ENCODE measurements around the gene HBS1L. TPM values are rescaled to one million over a fixed set of nuclear protein-coding genes. Genes with fewer than 3 reads are reported as not detected.

The HBS1L gene
- total and polyA plus RNA-seq, 10 of the 15 experiments (the other 5 are each of a cell fraction or from before 2014, with no cell fraction given) = 58.7 to 142 (median 78.8) TPM

DNA sequence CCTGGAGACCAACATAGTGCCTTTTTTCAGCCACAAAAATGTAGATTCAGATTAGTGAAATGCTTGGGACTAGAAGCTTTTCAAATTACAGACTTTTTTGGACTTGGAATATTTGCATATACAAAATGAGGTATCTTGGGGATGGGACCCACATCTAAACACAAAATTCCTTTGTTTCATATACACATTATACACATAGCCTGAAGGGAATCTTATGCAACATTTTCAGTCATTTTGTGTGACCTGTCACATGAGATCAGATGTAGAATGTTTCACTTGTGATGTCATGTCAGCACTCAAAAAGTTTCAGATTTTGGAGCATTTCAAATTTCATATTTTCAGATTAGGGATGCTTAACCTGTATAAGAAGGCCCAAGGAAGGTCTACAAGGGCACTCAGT, 60.2 kb downstream of the HBS1L start:
- DNase-seq (ENCODE audit: low read depth, low spot score) (no peak), FAIRE-seq (no peak), ATAC-seq (no peak)
- TF ChIP-seq MTA2 (IDR thresholded peaks at IDR 0.05; ENCODE audit: low read depth) (no peak), CHD4 (IDR thresholded peaks at IDR 0.05) (no peak), TCF3 (IDR thresholded peaks at IDR 0.05; ENCODE audit: borderline replicate concordance, insufficient read depth, low read depth, low read length) (no peak), MYC (IDR thresholded peaks at IDR 0.05; ENCODE audit: insufficient read depth, insufficient read length, insufficient replicate concordance, low read length, severe bottlenecking) (no peak), WRNIP1 (IDR thresholded peaks at IDR 0.05; ENCODE audit: borderline replicate concordance, low read depth, low read length) (no peak), KDM1A (IDR thresholded peaks at IDR 0.05; ENCODE audit: borderline replicate concordance) (no peak), PAX5 (IDR thresholded peaks at IDR 0.05; ENCODE audit: borderline replicate concordance, low read depth, low read length) (no peak), GATAD2B (conservative IDR thresholded peaks at IDR 0.05; ENCODE audit: low read depth) (no peak), CTCF (IDR thresholded peaks at IDR 0.05 in 2 of 3, conservative IDR thresholded peaks at IDR 0.05 in 1 of 3; ENCODE audit: control insufficient read depth in 2 of 3, extremely low read depth in 1 of 3, insufficient read depth in 1 of 3, low read depth in 3 of 3, low read length in 3 of 3) (no peak), NBN (IDR thresholded peaks at IDR 0.05) (no peak)
- TF ChIP-seq, protein P1, sequence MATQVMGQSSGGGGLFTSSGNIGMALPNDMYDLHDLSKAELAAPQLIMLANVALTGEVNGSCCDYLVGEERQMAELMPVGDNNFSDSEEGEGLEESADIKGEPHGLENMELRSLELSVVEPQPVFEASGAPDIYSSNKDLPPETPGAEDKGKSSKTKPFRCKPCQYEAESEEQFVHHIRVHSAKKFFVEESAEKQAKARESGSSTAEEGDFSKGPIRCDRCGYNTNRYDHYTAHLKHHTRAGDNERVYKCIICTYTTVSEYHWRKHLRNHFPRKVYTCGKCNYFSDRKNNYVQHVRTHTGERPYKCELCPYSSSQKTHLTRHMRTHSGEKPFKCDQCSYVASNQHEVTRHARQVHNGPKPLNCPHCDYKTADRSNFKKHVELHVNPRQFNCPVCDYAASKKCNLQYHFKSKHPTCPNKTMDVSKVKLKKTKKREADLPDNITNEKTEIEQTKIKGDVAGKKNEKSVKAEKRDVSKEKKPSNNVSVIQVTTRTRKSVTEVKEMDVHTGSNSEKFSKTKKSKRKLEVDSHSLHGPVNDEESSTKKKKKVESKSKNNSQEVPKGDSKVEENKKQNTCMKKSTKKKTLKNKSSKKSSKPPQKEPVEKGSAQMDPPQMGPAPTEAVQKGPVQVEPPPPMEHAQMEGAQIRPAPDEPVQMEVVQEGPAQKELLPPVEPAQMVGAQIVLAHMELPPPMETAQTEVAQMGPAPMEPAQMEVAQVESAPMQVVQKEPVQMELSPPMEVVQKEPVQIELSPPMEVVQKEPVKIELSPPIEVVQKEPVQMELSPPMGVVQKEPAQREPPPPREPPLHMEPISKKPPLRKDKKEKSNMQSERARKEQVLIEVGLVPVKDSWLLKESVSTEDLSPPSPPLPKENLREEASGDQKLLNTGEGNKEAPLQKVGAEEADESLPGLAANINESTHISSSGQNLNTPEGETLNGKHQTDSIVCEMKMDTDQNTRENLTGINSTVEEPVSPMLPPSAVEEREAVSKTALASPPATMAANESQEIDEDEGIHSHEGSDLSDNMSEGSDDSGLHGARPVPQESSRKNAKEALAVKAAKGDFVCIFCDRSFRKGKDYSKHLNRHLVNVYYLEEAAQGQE (IDR thresholded peaks at IDR 0.05; ENCODE audit: low read depth, low read length) = no peak
- TF ChIP-seq, protein P2, sequence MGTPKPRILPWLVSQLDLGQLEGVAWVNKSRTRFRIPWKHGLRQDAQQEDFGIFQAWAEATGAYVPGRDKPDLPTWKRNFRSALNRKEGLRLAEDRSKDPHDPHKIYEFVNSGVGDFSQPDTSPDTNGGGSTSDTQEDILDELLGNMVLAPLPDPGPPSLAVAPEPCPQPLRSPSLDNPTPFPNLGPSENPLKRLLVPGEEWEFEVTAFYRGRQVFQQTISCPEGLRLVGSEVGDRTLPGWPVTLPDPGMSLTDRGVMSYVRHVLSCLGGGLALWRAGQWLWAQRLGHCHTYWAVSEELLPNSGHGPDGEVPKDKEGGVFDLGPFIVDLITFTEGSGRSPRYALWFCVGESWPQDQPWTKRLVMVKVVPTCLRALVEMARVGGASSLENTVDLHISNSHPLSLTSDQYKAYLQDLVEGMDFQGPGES (IDR thresholded peaks at IDR 0.05) = no peak
- Histone ChIP-seq H3K27ac (ENCODE audit: control insufficient read depth, insufficient read depth) (no peak overlapping the region), H3K79me2 (ENCODE audit: control insufficient read depth, insufficient read depth, low read length) (no peaks in the 10 kb centered on the region), H4K20me1 (ENCODE audit: control insufficient read depth, insufficient read depth) (no peaks in the 10 kb centered on the region), H3K4me3 (no peak overlapping the region), H3K4me1 (ENCODE audit: control insufficient read depth, insufficient read depth, low read length) (no peaks in the 10 kb centered on the region; the same call in 1 of the 2 replicates), H3K4me2 (ENCODE audit: control insufficient read depth, insufficient read depth) (no peak overlapping the region), H3K9ac (ENCODE audit: control insufficient read depth, insufficient read depth, low read length) (no peak overlapping the region), H2AFZ (ENCODE audit: control insufficient read depth, low read depth, low read length) (no peak overlapping the region), H3K36me3 (ENCODE audit: control insufficient read depth in 2 of 2, insufficient read depth in 2 of 2, low read length in 1 of 2) (peaks cover 0 to 18% of the 10 kb centered on the region in 2 experiments; a peak in 3 of 4 replicates), H3K27me3 (replicated peaks in 1 of 2; ENCODE audit: control insufficient read depth in 2 of 2, insufficient read depth in 2 of 2, low read length in 1 of 2) (no peaks in the 10 kb centered on the region), H3K9me3 (replicated peaks; ENCODE audit: control insufficient read depth, insufficient read depth, low read length) (no peaks in the 10 kb centered on the region)
- in situ Hi-C loops (cut with MboI) = loop anchor here (25.0 kb wide), 1 partner anchor 443 kb away; no protein-coding TSS in a partner anchor
- intact Hi-C loops (cut with micrococcal nuclease; ENCODE audit: unreplicated experiment) = no loop called here
- RAD21 ChIA-PET (ENCODE audit: unreplicated experiment) = interaction anchor here (1.1 kb wide), 1 partner anchor 27 kb away, joined by 3 read pairs; no protein-coding TSS in a partner anchor
- BruUV-seq (replicated peaks) = no TSS peak
- POLR2A ChIA-PET = no interaction called here
- SMC1A ChIA-PET (ENCODE audit: uncharacterized antibody, unreplicated experiment) = interaction anchor here (0.5 to 3.7 kb wide), 8 partner anchors 10 to 150 kb away, joined by 3 to 22 read pairs (median 4); partner anchors contain the start of gene HBS1L
- CTCF ChIA-PET = interaction anchor here (0.6 to 2.5 kb wide), 8 partner anchors 9 to 838 kb away, joined by 3 to 7 read pairs (median 4); no protein-coding TSS in a partner anchor

All from GM12878 (cell line).